Adipocyte (in vitro differentiated cells): Measurements from ENCODE around the gene CCDC158.
A peak's percentile ranks its signal among the peaks of the same experiment; 100 is the strongest.

Experiments
- DNase-seq: peaks from one replicate; pipeline ENCODE4 v3.0.0-alpha.2; 2015; ENCODE audit warnings: low read depth
- H3K27me3 ChIP-seq: replicated peaks from 2 replicates; pipeline ENCODE4 v1.7.0; 2013; ENCODE audit warnings: mild to moderate bottlenecking, low read length, moderate library complexity; ENCODE audit not compliant: control insufficient read depth, insufficient read depth
- H3K36me3 ChIP-seq: 2 replicates; pipeline ENCODE4 v1.7.0; 2013; ENCODE audit warnings: low read length, mild to moderate bottlenecking, moderate library complexity; ENCODE audit not compliant: control insufficient read depth, insufficient read depth, severe bottlenecking
- H3K4me1 ChIP-seq: 2 replicates; pipeline ENCODE4 v1.7.0; 2013; ENCODE audit warnings: mild to moderate bottlenecking, low read length, moderate library complexity; ENCODE audit not compliant: control insufficient read depth, insufficient read depth
- H3K4me3 ChIP-seq: 2 replicates; pipeline ENCODE4 v1.7.0; 2013; ENCODE audit warnings: mild to moderate bottlenecking, low read length, moderate library complexity
- H3K9ac ChIP-seq: 2 replicates; pipeline ENCODE4 v1.7.0; 2013; ENCODE audit warnings: mild to moderate bottlenecking, low read length, moderate library complexity
- H3K9me3 ChIP-seq: 2 replicates; pipeline ENCODE4 v1.7.0; 2013; ENCODE audit warnings: mild to moderate bottlenecking, low read length, moderate library complexity; ENCODE audit not compliant: control insufficient read depth

Gene CCDC158

GRCh38 chr4:76448211-76448610 lies 27.3 kb upstream of the CCDC158 start:
- Histone ChIP-seq H3K9me3 (no peaks in the 10 kb centered on the region), H3K4me3 (no peak overlapping the region), H3K36me3 (no peaks in the 10 kb centered on the region), H3K27me3 (no peaks in the 10 kb centered on the region), H3K9ac (no peak overlapping the region), H3K4me1 (no peaks in the 10 kb centered on the region)
- no peak for DNase-seq

DNA sequence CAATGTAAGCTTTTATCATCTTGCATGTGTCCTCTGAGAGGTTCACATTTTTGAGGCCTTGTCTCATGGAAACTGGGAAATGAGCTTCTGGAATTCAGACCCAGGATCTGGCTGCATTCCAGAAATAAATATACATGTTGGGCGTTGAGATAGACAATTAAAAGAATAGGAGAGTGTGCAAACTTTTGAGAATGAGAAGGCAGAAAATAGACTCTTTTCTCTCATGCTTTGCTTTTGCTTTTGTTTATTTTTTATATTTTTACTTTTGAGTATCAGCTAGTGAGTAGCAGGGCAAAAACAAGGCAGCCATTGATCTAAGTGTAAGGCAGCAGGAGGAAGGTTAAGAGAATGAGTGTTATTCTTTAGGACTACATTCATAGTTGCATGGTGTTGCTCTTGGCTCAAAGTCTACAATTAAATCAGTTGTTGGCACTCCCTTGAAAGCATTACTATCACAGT lies 26.5 kb upstream of the CCDC158 start:
- peak; percentile 36 for DNase-seq
- Histone ChIP-seq H3K9ac (no peak overlapping the region), H3K4me1 (no peaks in the 10 kb centered on the region), H3K27me3 (no peaks in the 10 kb centered on the region), H3K36me3 (no peaks in the 10 kb centered on the region), H3K4me3 (no peak overlapping the region), H3K9me3 (no peaks in the 10 kb centered on the region)

- no peaks in the 10 kb centered on the region for H3K36me3 ChIP-seq
- H3K9me3 ChIP-seq, result no peaks in the 10 kb centered on the region
- no peaks in the 10 kb centered on the region for H3K27me3 ChIP-seq
- H3K4me1 ChIP-seq, result no peaks in the 10 kb centered on the region
- no peak overlapping the region for H3K9ac ChIP-seq
- DNase-seq, result no peak
- no peak overlapping the region for H3K4me3 ChIP-seq
Measured at GRCh38 chr4:76445911-76446310, 25.0 kb upstream of the CCDC158 start.

DNA sequence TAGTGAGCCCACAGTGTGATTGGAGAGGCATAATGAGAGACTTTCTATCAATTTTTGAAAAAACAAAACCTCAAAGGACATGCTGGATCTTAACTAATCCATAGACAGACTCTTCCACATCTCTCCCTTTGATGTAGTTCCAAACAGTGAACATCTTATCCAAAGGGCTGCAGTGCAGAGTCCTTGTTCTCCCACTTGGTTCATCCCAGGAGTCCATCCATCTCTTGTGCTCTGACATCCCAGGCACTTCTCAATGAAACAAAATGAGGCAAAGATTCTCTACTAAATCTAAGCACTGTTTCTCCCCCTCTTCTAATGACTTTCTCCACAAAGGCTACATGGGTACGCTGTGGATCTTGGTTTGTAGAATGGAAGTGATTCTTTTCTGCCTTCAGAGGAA lies 22.4 kb upstream of the CCDC158 start:
- Histone ChIP-seq H3K4me3 (no peak overlapping the region), H3K27me3 (peaks cover 9% of the 10 kb centered on the region), H3K36me3 (no peaks in the 10 kb centered on the region), H3K9me3 (no peaks in the 10 kb centered on the region), H3K4me1 (no peaks in the 10 kb centered on the region), H3K9ac (no peak overlapping the region)
- DNase-seq, result no peak

DNA sequence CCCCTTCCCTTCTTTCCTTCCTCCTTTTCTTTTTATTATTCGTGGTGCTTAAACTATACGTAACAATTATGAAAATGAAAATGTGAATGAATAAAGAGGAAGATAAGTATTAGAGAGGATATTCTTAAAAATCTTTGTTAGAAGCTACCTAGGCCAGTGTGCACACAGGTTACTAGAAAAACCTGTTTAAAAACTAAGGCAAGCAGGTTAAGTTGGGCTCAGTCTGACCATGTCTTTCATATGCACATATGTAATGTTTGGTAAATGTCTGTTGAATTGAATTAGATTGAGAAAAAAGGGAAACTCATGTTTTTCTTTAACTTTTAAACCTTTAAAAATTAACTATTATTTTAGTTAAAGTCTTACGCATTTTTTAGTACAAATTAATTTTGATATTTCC lies 21.9 kb upstream of the CCDC158 start:
- Histone ChIP-seq H3K4me1 (no peaks in the 10 kb centered on the region), H3K36me3 (no peaks in the 10 kb centered on the region), H3K9ac (no peak overlapping the region), H3K4me3 (no peak overlapping the region), H3K27me3 (peaks cover 9% of the 10 kb centered on the region), H3K9me3 (no peaks in the 10 kb centered on the region)
- DNase-seq, result no peak

DNA sequence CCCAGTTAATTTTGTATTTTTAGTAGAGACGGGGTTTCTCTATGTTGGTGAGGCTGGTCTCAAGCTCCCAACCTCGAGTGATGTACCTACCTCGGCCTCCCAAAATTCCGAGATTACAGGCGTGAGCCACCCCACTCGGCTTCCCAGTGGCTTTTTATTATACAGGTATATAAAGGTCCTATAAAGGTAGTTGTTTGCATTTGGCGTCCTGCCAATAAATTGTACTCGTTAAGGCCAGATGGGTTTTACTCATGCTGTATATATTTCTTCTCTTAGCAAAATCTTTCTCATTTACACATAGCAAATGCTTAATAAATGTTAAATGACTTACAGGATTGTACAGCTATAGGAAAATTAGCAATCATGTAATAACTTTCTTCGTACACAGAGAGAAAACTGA lies 20.9 kb upstream of the CCDC158 start:
- Histone ChIP-seq H3K36me3 (no peaks in the 10 kb centered on the region), H3K9ac (no peak overlapping the region), H3K9me3 (no peaks in the 10 kb centered on the region), H3K27me3 (peaks cover 9% of the 10 kb centered on the region), H3K4me1 (no peaks in the 10 kb centered on the region), H3K4me3 (no peak overlapping the region)
- no peak for DNase-seq

- no peak for DNase-seq
- no peak overlapping the region for H3K9ac ChIP-seq
- H3K27me3 ChIP-seq, result peaks cover 9% of the 10 kb centered on the region
- no peaks in the 10 kb centered on the region for H3K9me3 ChIP-seq
- H3K4me3 ChIP-seq, result no peak overlapping the region
- no peaks in the 10 kb centered on the region for H3K36me3 ChIP-seq
- H3K4me1 ChIP-seq, result peaks cover 8% of the 10 kb centered on the region
Measured at GRCh38 chr4:76439491-76439890, 18.6 kb upstream of the CCDC158 start.

- peak; percentile 24 for DNase-seq
- Histone ChIP-seq H3K9me3 (no peaks in the 10 kb centered on the region), H3K4me1 (peaks cover 8% of the 10 kb centered on the region), H3K4me3 (peak overlapping the region; percentile 71), H3K27me3 (peaks cover 9% of the 10 kb centered on the region), H3K9ac (peak overlapping the region; percentile 32), H3K36me3 (no peaks in the 10 kb centered on the region)
Measured at GRCh38 chr4:76435528-76436319, 14.8 kb upstream of the CCDC158 start.

DNA sequence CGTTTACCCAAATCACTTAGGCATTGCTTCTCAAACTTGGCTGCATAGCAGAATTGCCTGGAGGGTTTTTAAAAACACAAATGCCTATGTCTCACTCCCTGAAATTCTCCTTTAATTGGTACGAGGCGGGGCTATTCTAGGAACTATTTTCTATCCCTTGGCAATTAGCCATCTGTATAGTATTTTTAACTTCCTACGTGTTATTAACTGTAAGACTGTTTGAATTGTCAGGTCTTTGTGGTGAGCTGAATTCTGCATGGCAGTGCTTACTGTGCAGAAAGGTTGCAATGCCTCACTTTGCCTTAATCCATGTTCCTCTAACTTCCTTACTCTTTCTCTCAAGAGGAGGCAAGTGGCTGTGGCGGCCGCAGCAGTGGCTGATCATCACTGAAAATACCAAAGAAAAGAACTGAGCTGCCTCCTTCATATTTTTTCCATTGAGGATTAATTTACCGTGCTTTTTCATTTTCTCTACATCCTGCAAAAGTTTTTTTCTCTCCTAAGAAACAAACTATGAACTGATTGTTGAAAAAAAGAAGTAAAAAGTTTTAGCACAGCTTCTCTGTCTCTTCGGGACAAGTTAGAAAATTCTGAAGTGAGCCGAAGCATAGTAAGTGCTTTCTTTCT lies 14.1 kb upstream of the CCDC158 start, which contains the start of gene SHROOM3:
Gene SHROOM3 (plus strand): TSS at position 329 of the 627 bp plus-strand sequence. CDS start 824 bp downstream, outside the sequence.
- H3K4me3 ChIP-seq, result peak within 1 kb of the TSS; percentile 71
- peak; percentile 45 for DNase-seq

DNA sequence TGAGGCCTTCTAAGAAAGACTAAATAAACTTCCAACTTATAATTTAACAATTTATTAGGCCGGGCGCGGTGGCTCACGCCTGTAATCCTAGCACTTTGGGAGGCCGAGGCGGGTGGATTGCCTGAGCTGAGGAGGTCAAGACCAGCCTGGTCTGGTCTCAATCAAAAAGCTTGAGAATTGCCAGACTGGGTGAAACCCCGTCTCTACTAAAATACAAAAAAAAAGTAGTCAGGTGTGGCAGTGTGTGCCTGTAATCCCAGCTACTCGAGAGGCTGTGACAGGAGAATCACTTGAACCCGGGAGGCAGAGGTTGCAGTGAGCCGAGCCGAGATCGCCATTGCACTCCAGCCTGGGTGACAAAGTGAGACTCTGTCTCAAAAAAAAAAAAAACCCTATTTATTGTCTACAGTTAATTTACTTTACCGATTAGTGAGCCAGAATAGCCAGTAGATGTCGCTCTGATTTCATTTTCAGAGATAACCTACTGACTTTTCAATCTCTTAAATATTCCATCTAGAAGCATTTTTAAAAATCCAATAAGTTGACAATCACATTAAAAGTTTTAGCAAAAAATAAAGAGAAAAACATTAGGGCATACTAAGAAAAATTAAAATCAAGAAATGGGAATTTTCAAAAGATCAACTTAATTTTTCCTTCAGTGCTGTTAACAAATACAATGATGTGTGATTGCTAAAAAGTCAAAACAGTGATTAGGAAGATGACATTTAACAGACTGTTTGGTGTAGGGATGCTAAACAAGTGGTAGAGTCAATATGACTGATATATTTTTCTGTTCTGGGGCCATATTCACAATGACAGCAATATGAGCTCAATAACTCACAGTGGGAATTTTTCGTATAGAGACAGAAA lies 9.8 kb upstream of the CCDC158 start:
- Histone ChIP-seq H3K4me3 (no peak overlapping the region), H3K4me1 (peaks cover 7% of the 10 kb centered on the region), H3K9me3 (no peaks in the 10 kb centered on the region), H3K36me3 (no peaks in the 10 kb centered on the region), H3K9ac (peak overlapping the region; percentile 31), H3K27me3 (no peaks in the 10 kb centered on the region)
- peak; percentile 80 for DNase-seq

More for the DNA sequence above, 14.1 kb upstream of the CCDC158 start, which contains the start of gene SHROOM3:
- peaks cover 7% of the 10 kb centered on the region for H3K27me3 ChIP-seq
- H3K36me3 ChIP-seq, result no peaks in the 10 kb centered on the region
- peaks cover 8% of the 10 kb centered on the region for H3K4me1 ChIP-seq
- no peaks in the 10 kb centered on the region for H3K9me3 ChIP-seq
- H3K9ac ChIP-seq, result peak within 1 kb of the TSS; percentile 32

- Histone ChIP-seq H3K4me3 (no peak overlapping the region), H3K9me3 (no peaks in the 10 kb centered on the region), H3K27me3 (no peaks in the 10 kb centered on the region), H3K9ac (no peak overlapping the region), H3K4me1 (no peaks in the 10 kb centered on the region), H3K36me3 (no peaks in the 10 kb centered on the region)
- no peak for DNase-seq
Measured at GRCh38 chr4:76429636-76430035, 8.7 kb upstream of the CCDC158 start.
